Ascending aorta (tissue), 2 donors: Measurements from ENCODE around the gene PCSK9. TPM values are rescaled to one million over a fixed set of nuclear protein-coding genes. Genes with fewer than 3 reads are reported as not detected.

ENCODE experiments used
- DNase-seq, 2 donors: peaks; one replicate each; pipeline ENCODE4 v3.0.0-alpha.2; 2019; ENCODE audit warnings: low spot score in 2 of 2
- H3K27ac ChIP-seq, 2 donors: fragments of 200-600 bp; sonication (generic); one replicate each; pipeline ENCODE4 v1.5.1; 2016 to 2017; ENCODE audit warnings: mild to moderate bottlenecking in 1 of 2
- H3K27me3 ChIP-seq: fragments of 200-600 bp; sonication (generic); one replicate; pipeline ENCODE4 v1.5.1; 2017
- H3K36me3 ChIP-seq, 2 donors: fragments of 200-600 bp; sonication (generic); one replicate each; pipeline ENCODE4 v1.5.1; 2016
- H3K4me1 ChIP-seq, 2 donors: fragments of 200-600 bp; sonication (generic); one replicate each; pipeline ENCODE4 v1.5.1; 2016 to 2017; ENCODE audit warnings: mild to moderate bottlenecking in 1 of 2
- H3K4me3 ChIP-seq, 2 donors: fragments of 200-600 bp; sonication (generic); one replicate each; pipeline ENCODE4 v1.5.1; 2016 to 2017; ENCODE audit warnings: mild to moderate bottlenecking in 1 of 2
- H3K9me3 ChIP-seq, 2 donors: fragments of 200-600 bp; sonication (generic); one replicate each; pipeline ENCODE4 v1.5.1; 2016
- CTCF ChIP-seq, 3 experiments: fragments of 200-600 bp in 2 of 3; fragments of 450-650 bp in 1 of 3; sonication (generic) in 2 of 3; IDR thresholded peaks; one replicate each; pipeline ENCODE4 v1.5.1; 2016 to 2019; ENCODE audit warnings: antibody characterized with exemption in 3 of 3, mild to moderate bottlenecking in 1 of 3, moderate library complexity in 1 of 3
- intact Hi-C: fragments of 100-400 bp; cut with DNase I; formaldehyde crosslinking; loops from one replicate; pipeline ENCODE4 v1.15.1; 2023
- total RNA-seq: library from RNA; depleted of rRNA; stranded (reverse); fragments of >200 nt; gene quantifications from one replicate; pipeline ENCODE4 v1.1.0, GENCODE V29; 2016

Gene PCSK9
- total RNA-seq, 1 donor from 2014 or later = not detected

- Histone ChIP-seq H3K4me3 (no peak overlapping the region), H3K4me1 (no peaks in the 10 kb centered on the region), H3K9me3 (no peaks in the 10 kb centered on the region), H3K27ac (no peak overlapping the region), H3K27me3 (no peaks in the 10 kb centered on the region), H3K36me3 (no peaks in the 10 kb centered on the region)
- intact Hi-C loops = no loop called here
- no peak for DNase-seq
- TF ChIP-seq CTCF (IDR thresholded peaks at IDR 0.05) = no peak
Observed at GRCh38 chr1:55050283-55050682, 10.9 kb downstream of the PCSK9 start.

- Histone ChIP-seq H3K27me3 (no peaks in the 10 kb centered on the region), H3K4me1 (no peaks in the 10 kb centered on the region), H3K9me3 (no peaks in the 10 kb centered on the region), H3K4me3 (no peak overlapping the region), H3K27ac (no peak overlapping the region), H3K36me3 (no peaks in the 10 kb centered on the region)
- DNase-seq = no peak
- intact Hi-C loops = no loop called here
- no peak for TF ChIP-seq CTCF (IDR thresholded peaks at IDR 0.05)
Observed at GRCh38 chr1:55051169-55051568, 11.8 kb downstream of the PCSK9 start.

- no peak for DNase-seq
- H3K36me3 ChIP-seq = no peaks in the 10 kb centered on the region
- intact Hi-C loops = no loop called here
- H3K9me3 ChIP-seq = no peaks in the 10 kb centered on the region
- H3K4me3 ChIP-seq = no peak overlapping the region
- H3K27ac ChIP-seq = no peak overlapping the region
- no peaks in the 10 kb centered on the region for H3K27me3 ChIP-seq
- TF ChIP-seq CTCF (IDR thresholded peaks at IDR 0.05) = no peak
- H3K4me1 ChIP-seq = no peaks in the 10 kb centered on the region
Observed at GRCh38 chr1:55051621-55052020, 12.3 kb downstream of the PCSK9 start.

GRCh38 chr1:55052221-55053142 is 13.1 kb downstream of the PCSK9 start:
- no peak overlapping the region for H3K27ac ChIP-seq
- H3K27me3 ChIP-seq = no peaks in the 10 kb centered on the region
- no peaks in the 10 kb centered on the region for H3K9me3 ChIP-seq
- H3K4me3 ChIP-seq = no peak overlapping the region
- no peaks in the 10 kb centered on the region for H3K36me3 ChIP-seq
- intact Hi-C loops = no loop called here
- no peak for DNase-seq
- no peak for TF ChIP-seq CTCF (IDR thresholded peaks at IDR 0.05)
- no peaks in the 10 kb centered on the region for H3K4me1 ChIP-seq

- no peak for DNase-seq
Observed at GRCh38 chr1:55053265-55053954, 14.1 kb downstream of the PCSK9 start.

More at GRCh38 chr1:55053265-55053954, 14.1 kb downstream of the PCSK9 start:
- intact Hi-C loops = no loop called here
- no peaks in the 10 kb centered on the region for H3K36me3 ChIP-seq
- H3K27ac ChIP-seq = no peak overlapping the region
- H3K4me1 ChIP-seq = no peaks in the 10 kb centered on the region
- no peaks in the 10 kb centered on the region for H3K27me3 ChIP-seq
- no peaks in the 10 kb centered on the region for H3K9me3 ChIP-seq
- no peak for TF ChIP-seq CTCF (IDR thresholded peaks at IDR 0.05)
- H3K4me3 ChIP-seq = no peak overlapping the region
